HG03097 (cell line): ENCODE results near the gene HNRNPUL2.

Source experiments
- ATAC-seq: cut with Tn5 transposase; IDR thresholded peaks from one replicate; pipeline ENCODE4 v1.9.1; 2021; ENCODE audit not compliant: unreplicated experiment, low FRiP score

HNRNPUL2 gene

DNA sequence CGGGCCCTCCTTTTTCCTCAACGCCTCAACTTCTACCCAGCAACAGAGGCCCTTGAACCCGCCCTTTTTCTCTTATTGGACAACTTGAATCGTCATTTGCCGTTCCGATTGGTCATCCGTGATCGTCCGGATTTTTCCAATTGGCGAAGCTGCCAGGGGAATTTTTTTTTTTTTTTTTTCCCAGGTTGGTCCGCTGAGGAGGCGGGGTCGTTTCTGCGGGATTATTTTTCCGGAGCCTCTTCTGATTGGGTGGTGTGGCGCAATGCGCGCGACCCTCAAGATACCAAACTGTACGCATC, 564 bp upstream of the HNRNPUL2 start:
- ATAC-seq: peak; percentile 51

DNA sequence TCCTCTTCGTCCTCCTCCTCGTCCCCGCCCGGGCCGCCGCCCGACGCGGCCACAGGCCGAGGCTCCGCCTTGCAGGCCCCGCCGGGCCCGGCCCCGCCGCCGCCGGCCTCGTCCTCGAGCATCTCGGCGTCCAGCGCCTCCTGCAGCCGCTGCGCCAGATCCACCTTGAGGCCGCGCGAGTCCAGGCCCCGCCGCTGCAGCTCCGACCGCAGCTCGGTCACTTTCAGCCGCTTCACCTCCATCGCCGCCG, 417 bp downstream of the HNRNPUL2 start:
- ATAC-seq: no peak

DNA sequence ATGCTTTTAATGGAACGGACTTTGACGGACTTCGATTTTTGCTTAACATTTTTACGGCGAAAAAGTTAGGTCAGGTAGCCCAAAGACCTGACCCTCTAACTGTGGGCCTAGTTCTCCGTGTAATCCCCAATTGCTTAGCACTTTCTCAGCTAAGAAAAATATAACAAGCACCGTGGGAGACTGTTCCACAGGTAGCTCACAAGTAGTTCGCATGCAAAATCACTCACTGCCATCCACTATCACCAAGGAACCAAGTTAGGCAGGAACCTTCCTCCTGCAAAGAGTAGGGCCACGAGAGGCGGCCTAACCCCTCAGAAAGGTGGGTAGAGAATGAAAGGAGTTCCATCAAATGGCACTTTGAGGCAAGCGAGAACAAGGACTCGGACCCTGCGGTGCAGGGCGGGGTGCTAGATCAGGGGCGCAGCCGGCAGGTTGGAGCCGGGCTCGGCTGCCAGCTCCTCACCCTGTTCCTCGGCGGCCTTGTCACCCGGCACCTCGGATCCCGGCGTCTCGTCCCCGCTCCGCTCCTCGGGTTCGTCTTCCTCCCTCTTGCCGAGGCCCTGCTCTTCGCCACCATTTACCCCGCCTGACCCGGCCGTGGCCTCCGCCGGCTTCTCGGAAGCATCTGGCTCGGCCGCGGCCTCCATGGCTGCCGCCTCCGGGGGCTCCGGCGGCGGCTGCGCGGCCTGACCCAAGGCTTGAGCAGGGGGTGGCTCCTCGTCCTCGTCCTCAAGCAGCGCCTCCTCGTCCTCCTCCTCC, 922 bp downstream of the HNRNPUL2 start:
- peak; percentile 10 for ATAC-seq

DNA sequence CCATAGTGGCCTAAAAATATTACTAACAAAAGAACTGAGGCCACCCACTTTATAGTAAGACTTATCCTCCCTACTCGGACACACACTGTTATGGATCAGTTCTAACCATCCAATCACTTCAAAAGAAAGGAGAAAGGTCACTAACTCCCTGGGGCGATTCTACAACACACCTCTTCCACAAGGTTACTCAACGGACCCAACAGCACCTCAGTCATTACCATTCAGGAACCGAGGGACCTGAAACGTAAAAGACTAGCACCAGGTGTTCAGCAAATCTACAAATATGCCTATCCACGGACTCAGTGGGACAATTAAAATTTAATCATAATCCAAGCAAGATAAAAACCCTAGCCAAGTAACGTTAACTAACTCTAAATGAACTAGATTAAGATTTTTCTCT, 1.6 kb downstream of the HNRNPUL2 start:
- ATAC-seq: no peak

DNA sequence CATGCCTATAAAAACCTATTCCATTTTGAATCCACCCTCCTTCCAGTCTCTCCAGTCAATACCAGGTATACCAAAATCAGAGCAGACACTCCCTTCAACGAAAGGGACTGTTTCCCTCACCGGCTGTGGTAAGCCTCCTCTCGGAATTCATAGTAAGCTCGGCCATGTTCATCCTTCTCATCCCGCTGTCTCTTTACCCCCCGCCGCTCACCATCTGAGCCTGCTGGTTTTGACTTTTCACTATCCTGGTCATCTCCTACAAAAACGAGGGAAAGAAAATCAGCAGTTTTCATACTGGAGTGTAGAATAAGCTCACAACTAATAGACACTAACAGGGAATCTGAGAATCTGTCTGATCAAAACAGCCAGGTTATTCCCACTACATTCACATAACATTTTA, 3.1 kb downstream of the HNRNPUL2 start:
- no peak for ATAC-seq

DNA sequence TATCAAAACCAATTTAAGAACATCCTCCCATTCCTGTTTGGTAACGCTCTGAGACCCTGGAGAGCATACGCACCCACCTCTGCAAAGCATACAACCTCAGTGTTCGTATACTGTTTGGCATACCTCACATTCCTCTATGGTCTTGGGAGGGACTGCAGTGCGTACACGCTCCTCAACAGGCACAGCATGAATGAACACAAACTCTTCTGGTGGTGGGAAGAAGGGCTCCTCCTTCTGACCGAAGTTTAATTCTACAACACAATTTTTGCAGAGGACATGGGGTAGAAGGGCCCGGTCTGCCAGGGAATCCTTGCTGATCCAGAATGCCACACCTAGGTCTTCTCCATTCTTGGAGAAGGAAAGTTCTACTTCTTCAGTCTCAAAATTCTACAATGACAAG, 5.3 kb downstream of the HNRNPUL2 start:
- no peak for ATAC-seq

DNA sequence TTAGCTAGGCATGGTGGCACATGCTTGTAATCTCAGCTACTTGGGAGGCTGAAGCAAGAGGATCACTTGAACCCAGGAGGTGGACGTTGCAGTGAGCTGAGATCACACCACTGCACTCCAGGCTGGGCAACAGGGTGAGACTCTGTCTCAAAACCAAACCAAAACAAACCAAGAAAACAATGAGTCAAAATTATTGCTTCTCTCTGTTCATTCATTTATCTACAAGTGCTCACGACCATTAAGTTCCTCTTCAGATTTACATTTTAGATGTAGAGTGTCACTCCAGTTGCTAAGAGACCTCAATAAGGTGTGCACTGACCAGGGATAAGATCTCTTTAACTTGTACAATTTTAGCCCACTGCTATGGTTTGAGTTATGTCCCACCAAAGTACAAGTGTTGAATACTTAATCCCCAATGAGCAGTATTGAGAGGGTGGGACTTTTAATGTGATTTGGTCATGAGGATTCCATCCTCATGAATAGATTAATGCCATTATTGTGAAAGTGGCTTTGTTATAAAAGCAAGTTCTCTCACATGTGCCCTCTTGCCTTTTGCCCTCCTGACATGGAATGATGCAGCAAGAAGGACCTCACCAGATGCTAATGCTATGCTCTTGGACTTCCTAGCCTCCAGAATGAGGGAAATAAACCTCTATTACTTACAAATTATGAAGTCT, 7.8 kb downstream of the HNRNPUL2 start:
- ATAC-seq: no peak

DNA sequence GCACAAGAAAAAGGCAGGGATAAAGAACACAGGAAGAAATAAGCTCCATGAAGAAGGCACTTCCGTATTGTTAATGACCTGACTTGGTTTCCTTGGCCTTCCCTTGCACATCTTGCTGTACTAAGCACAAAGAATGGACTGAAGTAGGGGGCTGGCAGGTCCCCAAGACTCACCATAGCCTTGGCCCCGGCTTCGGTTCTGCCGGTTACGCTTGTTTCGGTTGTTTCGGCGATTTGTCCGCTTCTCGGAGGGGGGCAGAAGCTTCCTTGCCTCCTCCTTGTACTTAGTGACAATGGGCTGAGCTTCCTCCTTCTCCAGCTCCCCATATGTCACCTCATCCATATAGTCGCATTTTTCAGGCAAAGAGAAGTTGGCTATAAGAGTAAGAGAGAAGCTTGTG, 10.4 kb downstream of the HNRNPUL2 start:
- ATAC-seq: no peak

DNA sequence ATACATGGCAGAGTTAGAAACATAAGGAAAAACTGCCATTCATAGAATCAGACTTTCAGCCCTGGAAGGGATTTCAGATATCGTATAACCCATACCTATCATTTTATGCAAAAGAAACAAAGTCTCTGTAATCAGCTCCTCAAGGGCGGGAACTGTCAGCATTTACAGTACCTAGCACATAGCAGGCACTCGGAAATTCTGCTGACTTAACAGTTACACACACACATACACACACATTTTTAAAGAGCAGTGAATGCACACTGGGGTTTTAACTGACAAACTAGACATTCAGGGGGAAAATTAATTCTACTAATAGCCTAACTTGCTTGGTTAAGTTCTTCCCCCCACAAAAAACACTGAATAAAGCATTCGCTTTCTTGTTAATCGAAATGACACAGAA, 11.1 kb downstream of the HNRNPUL2 start:
- no peak for ATAC-seq

DNA sequence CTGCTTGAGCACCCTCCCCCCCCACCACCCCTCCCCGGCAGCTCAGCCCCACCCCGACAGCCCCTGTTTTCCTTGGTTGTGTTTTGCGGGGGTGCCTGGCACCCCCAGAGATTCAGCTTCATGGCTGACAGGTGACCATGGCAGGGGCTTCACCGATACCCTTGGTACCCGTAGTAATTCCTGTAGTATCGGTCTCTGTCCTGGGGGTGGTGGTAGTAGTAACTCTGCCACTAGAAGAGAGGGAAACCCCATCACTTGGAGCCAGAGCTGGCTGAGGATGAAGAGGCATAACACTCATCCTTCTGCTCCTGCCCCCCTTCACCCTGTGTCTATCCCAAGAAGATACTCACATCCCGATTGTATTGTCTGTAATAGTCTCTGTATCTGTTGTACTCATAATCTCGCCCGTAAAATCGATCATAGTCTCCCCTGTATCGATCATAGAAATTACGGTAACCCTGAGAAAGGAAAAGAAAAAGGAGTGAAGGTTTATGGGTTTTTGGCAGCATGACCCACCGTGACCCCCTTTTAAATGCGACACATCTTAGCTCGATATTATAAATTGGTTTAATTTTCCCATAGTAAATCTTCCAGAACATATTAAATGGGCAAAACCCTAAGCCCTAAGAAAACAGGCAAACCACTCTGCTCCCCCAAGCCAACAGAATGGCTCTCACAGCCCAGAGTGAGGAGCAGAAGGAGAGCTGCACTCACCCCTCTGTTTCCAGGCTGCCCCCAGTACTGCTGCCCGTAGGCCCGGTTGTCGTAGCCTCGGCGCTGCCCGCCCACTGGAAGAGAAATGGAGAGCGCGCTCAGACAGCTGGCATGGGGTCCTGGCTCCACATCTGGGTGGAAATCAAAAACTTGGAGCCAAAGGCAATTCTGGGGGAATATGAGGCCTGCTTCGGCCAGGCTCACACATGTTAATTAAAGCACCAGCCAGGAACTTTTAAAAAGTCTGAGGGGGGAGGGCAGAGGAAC, 11.8 kb downstream of the HNRNPUL2 start:
- no peak for ATAC-seq

DNA sequence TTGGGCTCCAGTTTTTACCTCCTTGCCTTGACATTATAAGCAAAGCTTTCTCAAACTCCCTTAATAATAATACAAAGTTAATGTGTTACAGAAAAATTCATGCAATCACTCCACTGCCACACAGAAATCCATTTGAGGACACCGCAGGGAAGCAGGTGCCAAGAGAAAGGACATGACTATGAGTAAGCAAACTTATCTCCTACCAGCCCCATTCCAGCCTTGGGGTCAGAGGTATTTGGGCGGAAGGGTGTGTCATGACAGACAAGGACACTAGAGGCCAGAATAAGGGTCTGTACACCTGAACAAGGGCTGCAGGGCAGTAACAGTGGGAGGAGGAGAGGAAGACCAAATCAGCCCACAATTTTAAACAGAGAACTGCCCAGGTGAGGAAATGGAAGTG, 13.9 kb downstream of the HNRNPUL2 start:
- no peak for ATAC-seq

DNA sequence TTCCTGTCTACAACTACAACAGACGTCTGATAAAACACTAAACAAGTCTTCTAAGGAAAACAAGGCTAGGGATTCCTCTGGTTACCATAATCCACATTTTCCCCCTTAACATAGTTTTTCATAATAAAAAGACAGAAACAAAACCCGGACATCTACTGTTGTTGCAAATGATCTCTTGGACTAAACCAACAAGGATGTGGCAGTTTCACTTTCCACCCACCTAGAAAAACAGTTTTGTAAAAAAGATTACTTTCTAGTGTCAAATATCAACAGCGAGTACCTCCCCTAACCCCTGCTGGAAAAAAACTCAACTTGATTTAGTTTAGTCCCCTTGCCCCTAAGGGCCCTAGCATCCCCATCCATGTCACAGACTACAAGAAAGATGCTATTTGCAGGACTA, 14.4 kb downstream of the HNRNPUL2 start:
- ATAC-seq: no peak

DNA sequence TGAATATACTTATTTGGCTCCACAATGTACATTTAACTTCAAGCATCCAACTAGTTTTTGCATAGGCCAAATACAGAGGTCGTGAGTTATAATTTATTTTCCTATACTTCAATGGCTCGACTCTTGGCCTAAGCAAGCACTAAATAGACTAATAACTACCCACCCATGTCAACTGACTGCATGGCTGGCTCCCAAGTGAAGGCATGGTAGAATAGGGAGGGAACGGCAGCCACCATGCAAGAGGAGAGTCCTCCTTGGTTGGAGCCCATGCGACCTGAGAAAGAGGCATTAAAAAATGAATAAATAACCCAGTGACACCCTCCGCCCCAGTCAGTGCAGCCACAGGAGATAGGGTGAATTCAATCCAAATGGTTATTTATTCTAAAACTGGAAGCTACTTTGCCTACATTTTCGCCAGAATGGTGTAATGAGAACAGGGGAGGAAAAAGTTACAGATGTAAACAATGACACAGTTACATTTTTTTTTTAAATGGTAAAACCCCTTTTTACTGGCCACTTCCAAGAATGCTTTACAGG, 14.9 kb downstream of the HNRNPUL2 start:
- no peak for ATAC-seq

DNA sequence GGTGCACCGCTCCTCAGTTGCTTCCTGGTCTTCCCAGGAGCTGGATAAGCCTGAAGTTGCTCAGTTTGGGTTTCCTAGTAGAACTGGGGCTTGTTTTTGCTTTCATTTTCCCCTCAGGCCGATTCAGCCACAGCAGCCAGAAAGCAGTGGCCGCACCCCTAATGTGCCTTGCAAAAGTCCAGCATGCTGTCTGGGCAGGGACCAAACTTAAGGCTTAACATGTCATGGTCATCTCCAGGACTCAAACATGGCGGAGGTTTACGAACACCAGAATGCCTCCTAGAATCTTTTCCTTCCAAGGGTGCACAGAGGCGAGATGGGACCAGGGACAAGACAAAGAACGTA, 17.3 kb downstream of the HNRNPUL2 start:
- ATAC-seq: peak; percentile 0

DNA sequence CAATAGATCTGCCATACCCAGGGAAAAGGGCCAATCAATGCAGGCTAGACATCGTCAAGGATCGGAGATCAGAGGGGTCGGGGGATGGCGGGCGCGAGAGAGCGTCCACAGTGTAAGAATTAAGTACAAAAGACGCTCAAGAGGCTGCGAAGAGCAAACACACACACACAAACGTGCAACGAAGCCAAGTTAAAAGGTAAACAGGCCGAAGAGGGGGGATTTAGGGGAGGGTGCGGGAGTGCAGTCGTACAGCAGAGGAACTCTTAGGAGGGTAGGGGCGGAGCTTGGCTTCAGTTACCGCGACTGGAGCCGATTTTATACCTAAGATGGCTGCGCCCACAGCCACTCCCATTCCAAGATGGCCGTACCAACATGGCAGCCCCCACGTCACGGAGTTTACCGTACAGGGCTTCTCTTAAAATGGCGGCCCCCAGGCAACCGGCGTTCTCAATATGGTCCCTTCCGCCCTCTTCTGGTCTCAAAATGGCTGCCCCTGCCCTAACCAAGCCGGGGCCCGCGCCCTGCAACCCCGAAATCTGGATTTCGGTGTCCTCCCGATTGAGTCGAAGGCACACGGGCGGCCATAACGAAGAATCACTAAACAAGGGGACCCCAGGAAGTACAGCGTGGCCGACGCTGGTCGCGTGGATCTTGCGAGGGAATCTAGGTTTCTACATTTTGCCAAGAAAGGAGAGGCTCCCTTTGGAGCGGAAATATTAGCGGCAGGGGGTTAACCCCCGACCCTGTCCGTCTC, 17.8 kb downstream of the HNRNPUL2 start:
- ATAC-seq: peak; percentile 59

DNA sequence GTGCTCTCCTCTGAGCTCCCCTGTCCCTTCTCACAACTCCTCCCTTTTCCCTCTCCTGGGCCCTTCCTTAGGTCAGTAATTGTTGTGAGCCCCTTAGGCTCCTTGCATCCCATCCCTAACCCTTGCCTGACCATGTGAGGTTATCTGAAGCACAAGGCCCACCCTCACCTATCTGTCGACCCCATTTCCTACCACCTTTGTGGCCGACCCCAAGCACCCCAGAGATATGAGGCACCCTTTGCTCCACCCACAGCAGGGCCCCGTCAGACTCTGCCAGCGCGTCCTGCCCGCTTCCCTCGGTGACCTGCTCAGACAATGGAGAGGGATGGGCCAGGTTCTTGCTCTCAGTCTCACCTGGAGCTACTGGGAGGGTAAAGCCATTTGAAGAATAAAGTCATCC, 18.5 kb downstream of the HNRNPUL2 start:
- no peak for ATAC-seq

DNA sequence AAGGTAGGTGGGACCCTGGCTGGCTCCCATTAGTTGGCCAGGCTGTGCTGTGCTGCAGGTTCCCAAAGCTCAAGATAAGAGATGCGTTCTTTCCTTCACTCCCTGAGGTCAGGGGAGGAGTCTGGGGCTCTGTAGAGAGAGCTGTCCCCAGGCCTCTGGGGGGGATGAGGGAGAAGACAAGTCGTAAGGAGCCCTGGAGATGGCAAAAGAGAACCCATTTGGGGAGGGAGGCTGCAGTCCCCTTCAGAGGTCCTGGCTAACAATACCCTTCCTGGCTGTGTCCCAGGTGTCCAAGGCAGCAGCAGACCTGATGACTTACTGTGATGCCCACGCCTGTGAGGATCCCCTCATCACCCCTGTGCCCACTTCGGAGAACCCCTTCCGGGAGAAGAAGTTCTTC, 18.9 kb downstream of the HNRNPUL2 start:
- ATAC-seq: no peak

DNA sequence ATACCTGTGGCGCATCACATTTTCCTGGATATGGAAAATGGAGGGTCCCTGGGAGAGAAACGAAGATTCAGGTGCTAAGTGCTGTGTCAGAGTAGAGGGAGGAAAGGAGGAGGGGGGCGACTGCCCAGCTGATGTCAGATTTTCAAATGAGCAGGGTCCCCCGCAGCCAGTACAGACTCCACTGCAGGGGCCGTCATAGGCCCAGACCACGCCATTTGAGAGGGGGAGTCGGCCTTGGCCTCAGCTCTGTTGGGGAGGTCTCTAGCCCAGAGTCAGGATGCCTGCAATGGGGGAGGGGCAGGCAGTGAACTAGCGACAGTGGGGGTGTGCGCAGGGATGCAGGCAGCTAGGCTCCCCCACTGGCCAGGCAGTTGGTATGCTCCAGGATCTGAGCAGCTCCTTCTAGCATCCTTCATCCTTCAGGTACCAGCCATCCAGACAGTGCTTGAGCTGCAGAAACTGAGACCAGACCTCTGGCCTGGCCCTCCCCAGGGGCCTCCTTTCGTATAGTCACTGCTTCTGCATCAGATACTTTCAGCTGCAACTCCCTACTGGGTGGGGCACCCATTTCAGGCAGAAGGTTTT, 19.9 kb downstream of the HNRNPUL2 start, which contains the start of the genes BSCL2 and GNG3:
Gene BSCL2 (minus strand): TSS at position 148 of the 585 bp plus-strand sequence. CDS start 229 bp downstream, outside the sequence.
Gene GNG3 (plus strand): TSS at position 400 of the 585 bp plus-strand sequence. CDS start 620 bp downstream, outside the sequence.
- ATAC-seq: no peak

DNA sequence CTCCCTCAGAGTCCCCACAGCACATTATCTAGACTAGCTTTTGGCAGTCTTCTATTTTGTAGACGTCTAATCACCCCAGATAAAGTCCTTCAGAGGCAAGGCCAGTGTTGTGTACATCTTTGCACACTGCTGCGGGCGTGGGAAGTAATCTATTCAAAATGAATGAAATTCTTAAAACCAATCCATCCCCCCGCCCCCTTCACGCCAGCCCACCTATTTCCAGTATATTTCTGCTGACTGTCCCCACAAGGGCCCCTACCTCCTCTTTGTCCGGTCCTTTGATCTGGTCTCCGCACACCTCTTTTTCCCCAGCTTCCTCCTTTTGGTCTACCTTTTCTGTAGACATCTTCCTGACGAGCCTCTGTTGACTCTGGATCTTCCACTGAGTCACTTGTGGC, 20.4 kb downstream of the HNRNPUL2 start:
- ATAC-seq: no peak
